HG02870 (cell line): ENCODE results near the gene LLGL1.

Source experiments
- ATAC-seq: cut with Tn5 transposase; IDR thresholded peaks from one replicate; pipeline ENCODE4 v1.9.1; 2021; ENCODE audit warnings: mild to moderate bottlenecking, moderate library complexity; ENCODE audit not compliant: unreplicated experiment

LLGL1 gene

DNA sequence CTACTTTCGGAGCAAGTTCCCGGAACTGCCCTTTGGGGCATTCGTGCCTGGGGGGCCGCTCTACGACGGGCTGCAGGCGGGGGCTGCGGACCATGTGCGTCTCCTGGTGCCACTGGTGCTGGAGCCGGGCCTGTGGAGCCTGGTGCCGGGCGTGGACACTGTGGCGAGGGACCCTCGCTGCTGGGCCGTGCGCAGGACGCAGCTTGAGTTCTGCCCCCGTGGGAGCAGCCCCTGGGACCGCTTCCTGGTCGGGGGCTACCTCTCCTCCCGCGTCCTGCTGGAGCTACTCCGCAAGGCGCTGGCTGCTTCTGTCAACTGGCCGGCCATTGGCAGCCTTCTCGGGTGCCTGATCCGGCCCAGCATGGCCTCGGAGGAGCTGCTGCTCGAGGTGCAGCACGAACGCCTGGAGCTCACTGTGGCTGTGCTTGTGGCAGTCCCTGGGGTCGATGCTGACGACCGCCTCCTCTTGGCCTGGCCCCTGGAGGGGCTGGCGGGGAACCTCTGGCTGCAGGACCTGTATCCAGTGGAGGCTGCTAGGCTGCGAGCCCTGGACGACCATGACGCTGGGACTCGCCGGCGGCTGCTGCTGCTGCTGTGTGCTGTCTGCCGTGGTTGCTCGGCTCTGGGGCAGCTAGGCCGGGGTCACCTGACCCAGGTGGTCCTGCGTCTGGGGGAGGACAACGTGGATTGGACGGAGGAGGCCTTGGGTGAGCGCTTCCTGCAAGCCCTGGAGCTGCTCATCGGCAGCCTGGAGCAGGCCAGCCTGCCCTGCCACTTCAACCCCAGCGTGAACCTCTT lies 38.6 kb downstream of the LLGL1 start:
- ATAC-seq: no peak

- ATAC-seq: no peak
Observed at GRCh38 chr17:18267366-18267765, 41.9 kb downstream of the LLGL1 start.

DNA sequence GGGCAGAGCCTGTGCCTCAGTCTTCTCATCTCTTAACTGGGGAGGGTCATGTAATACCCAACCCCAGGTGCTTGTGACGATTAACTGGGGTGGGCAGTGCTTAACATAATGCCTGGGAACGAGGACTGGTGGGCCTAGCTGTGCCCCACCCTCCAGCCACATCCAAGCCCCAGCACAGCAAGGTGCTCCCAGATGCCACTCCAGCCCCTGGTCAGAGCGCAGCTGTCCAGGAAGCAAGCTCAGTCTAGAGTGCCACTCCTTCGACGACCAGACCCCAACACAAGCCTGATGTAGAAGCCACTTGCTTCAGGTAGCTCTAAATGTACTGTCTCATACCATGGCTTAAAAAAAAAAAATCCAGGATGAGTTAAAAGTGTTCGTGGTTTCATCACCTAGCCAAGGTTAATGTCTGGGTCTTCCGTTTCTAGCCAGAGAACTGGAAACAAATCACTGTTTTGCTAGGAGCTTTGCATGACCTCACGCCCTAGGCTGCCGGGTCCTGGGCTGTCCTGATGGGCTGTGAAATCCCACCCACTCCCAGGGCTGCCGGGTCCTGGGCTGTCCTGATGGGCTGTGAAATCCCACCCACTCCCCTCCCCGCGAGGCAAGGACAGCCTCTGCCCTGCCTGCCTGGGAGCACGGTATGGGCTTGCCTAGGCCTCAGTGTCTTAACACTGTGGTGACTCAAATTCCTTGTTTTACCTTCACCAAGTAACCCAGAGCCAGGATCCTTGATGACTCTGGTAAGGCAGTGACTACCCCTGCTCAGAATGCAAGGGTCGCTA lies 42.7 kb downstream of the LLGL1 start:
- no peak for ATAC-seq

GRCh38 chr17:18270046-18270931 lies 44.9 kb downstream of the LLGL1 start:
- ATAC-seq: no peak

GRCh38 chr17:18277076-18277475 lies 51.6 kb downstream of the LLGL1 start:
- no peak for ATAC-seq

DNA sequence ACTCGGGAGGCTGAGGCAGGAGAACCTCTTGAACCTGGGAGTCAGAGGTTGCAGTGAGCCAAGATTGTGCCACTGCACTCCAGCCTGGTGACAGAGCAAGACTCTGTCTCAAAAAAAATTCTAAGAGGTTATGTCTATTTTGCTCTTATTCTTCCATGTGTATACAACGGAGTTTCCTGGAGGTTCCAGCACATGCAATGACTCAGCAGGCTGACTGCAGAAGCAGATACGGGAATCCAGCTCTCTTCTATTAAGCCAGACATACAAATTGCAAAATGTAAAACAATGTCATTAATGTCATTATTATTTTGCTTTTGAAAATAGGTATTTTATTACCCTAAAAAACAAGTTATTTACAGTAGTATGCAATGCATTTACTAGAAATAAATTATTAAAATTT lies 53.4 kb downstream of the LLGL1 start:
- no peak for ATAC-seq

DNA sequence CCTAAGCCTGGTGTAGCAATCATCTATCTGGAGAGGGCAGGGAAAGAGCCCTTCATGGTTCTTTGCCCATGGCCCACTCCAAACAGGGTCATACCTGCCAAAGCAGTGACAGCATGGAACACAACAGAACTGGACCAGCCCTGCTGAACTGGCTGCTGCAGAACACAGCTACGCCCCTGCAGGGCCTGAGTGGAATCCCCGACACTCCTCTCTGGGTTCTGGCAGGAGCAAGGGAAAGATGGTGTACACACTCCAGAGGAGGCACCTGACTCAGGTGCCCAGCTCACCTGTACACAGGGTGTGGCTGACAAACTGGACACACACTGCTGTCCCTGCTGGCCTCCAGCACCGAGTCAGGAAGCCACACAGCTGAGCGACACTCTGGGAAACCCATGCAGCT lies 54.8 kb downstream of the LLGL1 start:
- no peak for ATAC-seq

- ATAC-seq: no peak
Observed at GRCh38 chr17:18280766-18281371, 55.4 kb downstream of the LLGL1 start.

DNA sequence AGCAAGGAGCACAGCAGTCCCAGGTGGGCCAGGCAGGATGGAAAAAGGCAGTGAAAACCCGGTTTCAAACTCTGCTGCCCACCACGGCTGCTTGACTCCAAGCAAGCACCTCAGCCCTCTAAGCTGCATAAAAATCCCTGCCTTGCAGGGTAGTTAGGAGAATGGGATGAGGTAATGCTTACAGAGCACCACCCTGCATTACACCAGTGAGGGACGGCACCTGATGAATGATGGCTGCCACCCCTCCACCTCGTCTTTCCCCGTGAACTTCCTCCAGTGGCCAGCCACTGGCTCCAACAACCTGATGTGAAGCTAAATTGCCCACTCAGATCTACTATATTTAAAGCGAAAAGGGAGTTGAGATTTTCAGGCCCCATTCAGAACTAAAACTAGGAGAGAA lies 56.4 kb downstream of the LLGL1 start:
- no peak for ATAC-seq

- no peak for ATAC-seq
Observed at GRCh38 chr17:18285296-18285695, 59.9 kb downstream of the LLGL1 start.

- no peak for ATAC-seq
Observed at GRCh38 chr17:18291718-18292540, 66.5 kb downstream of the LLGL1 start.
